Liver (tissue), 9 donors: ENCODE measurements around the gene GPA33. TPM values are rescaled to one million over a fixed set of nuclear protein-coding genes. Genes with fewer than 3 reads are reported as not detected.

ENCODE experiments used
- DNase-seq: peaks from one replicate; pipeline ENCODE4 v3.0.0-alpha.2; 2017; ENCODE audit warnings: low spot score
- H3K27ac ChIP-seq, 2 donors: one replicate each; pipeline ENCODE4 v1.7.0; 2013; ENCODE audit warnings: inconsistent platforms in 2 of 2, low read length in 2 of 2, control low read depth in 1 of 2, low read depth in 1 of 2, mild to moderate bottlenecking in 1 of 2
- H3K27me3 ChIP-seq, 4 donors: one replicate each; pipeline versions ENCODE4 v1.6.1 to v1.7.0; 2013; ENCODE audit warnings: low read length in 3 of 4, inconsistent platforms in 1 of 4, mild to moderate bottlenecking in 1 of 4, moderate library complexity in 1 of 4; ENCODE audit not compliant: control insufficient read depth in 4 of 4, insufficient read depth in 4 of 4
- H3K36me3 ChIP-seq, 4 donors: one replicate each; pipeline versions ENCODE4 v1.6.1 to v1.7.0; 2013; ENCODE audit warnings: low read length in 3 of 4, mild to moderate bottlenecking in 3 of 4, low read depth in 1 of 4, moderate library complexity in 1 of 4; ENCODE audit not compliant: control insufficient read depth in 4 of 4, insufficient read depth in 3 of 4
- H3K4me1 ChIP-seq, 4 donors: one replicate each; pipeline versions ENCODE4 v1.6.1 to v1.7.0; 2013; ENCODE audit warnings: low read length in 3 of 4, mild to moderate bottlenecking in 3 of 4, moderate library complexity in 1 of 4; ENCODE audit not compliant: control insufficient read depth in 4 of 4, insufficient read depth in 4 of 4
- H3K4me3 ChIP-seq, 3 donors: one replicate each; pipeline versions ENCODE4 v1.6.1 to v1.7.0; 2013; ENCODE audit warnings: low read length in 3 of 3, control low read depth in 1 of 3, low read depth in 1 of 3, mild to moderate bottlenecking in 1 of 3
- H3K9ac ChIP-seq, 2 donors: one replicate each; pipeline ENCODE4 v1.7.0; 2013; ENCODE audit warnings: low read length in 2 of 2, mild to moderate bottlenecking in 2 of 2, moderate library complexity in 2 of 2, control low read depth in 1 of 2, low read depth in 1 of 2
- H3K9me3 ChIP-seq, 4 donors: one replicate each; pipeline versions ENCODE4 v1.6.1 to v1.7.0; 2013; ENCODE audit warnings: low read length in 3 of 4; ENCODE audit not compliant: control insufficient read depth in 4 of 4
- CTCF ChIP-seq: fragments of 150-350 bp; IDR thresholded peaks from 2 replicates; pipeline ENCODE4 v1.5.1; 2017; ENCODE audit warnings: improper control_type of control experiment, low read depth, low read length; ENCODE audit not compliant: missing input control
- EGR1 ChIP-seq, 2 donors: IDR thresholded peaks; 2 replicates each; pipeline ENCODE4 v1.6.1; 2016 to 2018; ENCODE audit warnings: antibody characterized with exemption in 2 of 2, low read depth in 2 of 2
- FOXA2 ChIP-seq: IDR thresholded peaks from 2 replicates; pipeline ENCODE4 v1.6.1; 2016; ENCODE audit warnings: antibody characterized with exemption
- GABPA ChIP-seq, 2 donors: IDR thresholded peaks in 1 of 2; conservative IDR thresholded peaks in 1 of 2; 2 replicates each; pipeline ENCODE4 v1.6.1; 2016; ENCODE audit warnings: antibody characterized with exemption in 2 of 2, mild to moderate bottlenecking in 1 of 2, moderate library complexity in 1 of 2
- HNF4A ChIP-seq, 2 donors: conservative IDR thresholded peaks; 2 replicates each; pipeline ENCODE4 v1.6.1; 2016; ENCODE audit warnings: antibody characterized with exemption in 2 of 2, mild to moderate bottlenecking in 2 of 2
- HNF4G ChIP-seq: IDR thresholded peaks from 2 replicates; pipeline ENCODE4 v1.6.1; 2016; ENCODE audit warnings: antibody characterized with exemption
- MAX ChIP-seq: IDR thresholded peaks from 2 replicates; pipeline ENCODE4 v1.6.1; 2016; ENCODE audit warnings: antibody characterized with exemption
- NR2F2 ChIP-seq: IDR thresholded peaks from 2 replicates; pipeline ENCODE4 v1.6.1; 2016; ENCODE audit warnings: antibody characterized with exemption
- RAD21 ChIP-seq, 2 donors: IDR thresholded peaks; 2 replicates each; pipeline ENCODE4 v1.6.1; 2016; ENCODE audit warnings: antibody characterized with exemption in 2 of 2, mild to moderate bottlenecking in 2 of 2
- REST ChIP-seq: IDR thresholded peaks from 2 replicates; pipeline ENCODE4 v1.6.1; 2016; ENCODE audit warnings: antibody characterized with exemption, mild to moderate bottlenecking
- RXRA ChIP-seq, 2 donors: IDR thresholded peaks; 2 replicates each; pipeline ENCODE4 v1.6.1; 2017 to 2018; ENCODE audit warnings: antibody characterized with exemption in 2 of 2, mild to moderate bottlenecking in 1 of 2
- SP1 ChIP-seq: IDR thresholded peaks from 2 replicates; pipeline ENCODE4 v1.6.1; 2018; ENCODE audit warnings: antibody characterized with exemption, mild to moderate bottlenecking
- WGBS: extraction: QIAGEN DNeasy Blood & Tissue Kit; methylation state at CpG from one replicate; pipeline ENCODE4 v1.1.7; 2013; 5-methylcytosine and 5-hydroxymethylcytosine counted together
- polyA plus RNA-seq, 2 donors: library from polyadenylated mRNA; stranded (reverse) in 1 of 2; unstranded in 1 of 2; fragments of 200-250 nt in 1 of 2; fragments of >200 nt in 1 of 2; fragmentation: Nextera tagmentation in 1 of 2; extraction: Ambion mirVana in 1 of 2; gene quantifications; one replicate each; pipeline versions ENCODE4 v1.2.1 to v1.2.3, GENCODE V29; 2013 to 2015
- total RNA-seq, 2 donors: library from RNA; depleted of rRNA; stranded (reverse); fragments of >200 nt; gene quantifications; one replicate each; pipeline ENCODE4 v1.2.3, GENCODE V29; 2014
- TF ChIP-seq, protein P1 (sequence below): IDR thresholded peaks from 2 replicates; pipeline ENCODE4 v1.6.1; 2016; ENCODE audit warnings: antibody characterized with exemption
- donor health status: healthy.
- donor health status: healthy.
- donor health status: healthy.
- donor health status: healthy.
- donor health status: healthy.

The GPA33 gene
- total and polyA plus RNA-seq, 4 donors: 0.03 to 0.19 (median 0.08) TPM; not detected in 1

DNA sequence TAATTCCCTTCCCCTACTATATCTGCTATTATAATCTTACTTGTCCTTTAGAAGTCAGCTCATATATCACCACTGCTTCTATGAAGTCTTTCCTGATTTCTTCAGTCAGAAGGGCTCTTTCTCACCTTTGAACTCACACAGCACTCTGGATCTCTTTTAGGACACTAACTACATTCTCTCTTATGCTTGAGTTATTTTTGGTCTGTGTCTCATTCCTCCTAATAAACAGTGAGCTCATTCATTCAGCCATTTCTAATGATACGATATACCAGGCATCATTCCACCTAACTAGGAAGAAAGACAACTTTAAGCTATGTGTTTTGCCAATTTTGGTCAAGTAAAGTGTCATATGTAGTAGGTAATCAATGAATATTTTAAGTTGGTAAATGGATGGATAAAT, 2.5 kb upstream of the GPA33 start:
- WGBS: 86% methylated on average over 1 of the region's 1 CpG
- H3K9ac ChIP-seq: no peak overlapping the region
- peaks cover 0 to 2% (median 0%) of the 10 kb centered on the region in 4 donors for H3K9me3 ChIP-seq
- H3K4me3 ChIP-seq: no peak overlapping the region
- no peak for TF ChIP-seq FOXA2
- no peak for TF ChIP-seq CTCF
- TF ChIP-seq EGR1 (IDR thresholded peaks at IDR 0.05; ENCODE audit: low read depth in 2 of 2): no peak
- no peak for TF ChIP-seq MAX
- no peak for TF ChIP-seq SP1
- TF ChIP-seq, protein P1, sequence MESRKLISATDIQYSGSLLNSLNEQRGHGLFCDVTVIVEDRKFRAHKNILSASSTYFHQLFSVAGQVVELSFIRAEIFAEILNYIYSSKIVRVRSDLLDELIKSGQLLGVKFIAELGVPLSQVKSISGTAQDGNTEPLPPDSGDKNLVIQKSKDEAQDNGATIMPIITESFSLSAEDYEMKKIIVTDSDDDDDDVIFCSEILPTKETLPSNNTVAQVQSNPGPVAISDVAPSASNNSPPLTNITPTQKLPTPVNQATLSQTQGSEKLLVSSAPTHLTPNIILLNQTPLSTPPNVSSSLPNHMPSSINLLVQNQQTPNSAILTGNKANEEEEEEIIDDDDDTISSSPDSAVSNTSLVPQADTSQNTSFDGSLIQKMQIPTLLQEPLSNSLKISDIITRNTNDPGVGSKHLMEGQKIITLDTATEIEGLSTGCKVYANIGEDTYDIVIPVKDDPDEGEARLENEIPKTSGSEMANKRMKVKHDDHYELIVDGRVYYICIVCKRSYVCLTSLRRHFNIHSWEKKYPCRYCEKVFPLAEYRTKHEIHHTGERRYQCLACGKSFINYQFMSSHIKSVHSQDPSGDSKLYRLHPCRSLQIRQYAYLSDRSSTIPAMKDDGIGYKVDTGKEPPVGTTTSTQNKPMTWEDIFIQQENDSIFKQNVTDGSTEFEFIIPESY: no peak
- TF ChIP-seq REST: no peak
- no peak for TF ChIP-seq NR2F2
- TF ChIP-seq GABPA (IDR thresholded peaks at IDR 0.05 in 1 of 2, conservative IDR thresholded peaks at IDR 0.05 in 1 of 2): no peak
- TF ChIP-seq HNF4A (conservative IDR thresholded peaks at IDR 0.05): no peak
- TF ChIP-seq RXRA (IDR thresholded peaks at IDR 0.05): no peak
- H3K36me3 ChIP-seq: no peaks in the 10 kb centered on the region
- no peaks in the 10 kb centered on the region for H3K27me3 ChIP-seq
- H3K4me1 ChIP-seq: no peaks in the 10 kb centered on the region
- no peak for DNase-seq
- H3K27ac ChIP-seq: no peak overlapping the region

- no peak overlapping the region for H3K4me3 ChIP-seq
- no peaks in the 10 kb centered on the region for H3K36me3 ChIP-seq
- no peak overlapping the region for H3K27ac ChIP-seq
- H3K27me3 ChIP-seq: no peaks in the 10 kb centered on the region
- WGBS: 64% methylated on average over 2 of the region's 2 CpGs
- H3K4me1 ChIP-seq: no peaks in the 10 kb centered on the region
- no peak for DNase-seq
- no peak overlapping the region for H3K9ac ChIP-seq
- TF ChIP-seq HNF4G (no peak), SP1 (no peak), RAD21 (IDR thresholded peaks at IDR 0.05) (no peak), REST (no peak), EGR1 (IDR thresholded peaks at IDR 0.05; ENCODE audit: low read depth in 2 of 2) (no peak)
- TF ChIP-seq, protein P1: no peak
- H3K9me3 ChIP-seq: no peaks in the 10 kb centered on the region
These were observed 251 bp downstream of the GPA33 start for GRCh38 chr1:167089939-167090313.
